ENCODE measurements around the gene CRYBA4.

CRYBA4 gene

GRCh38 chr22:26621663-26622062, at the start of gene CRYBA4:
Gene CRYBA4, plus strand, starts transcription at chr22:26621963. Its CDS starts 634 bp downstream, at chr22:26622597.
- DNase-seq (ENCODE audit: low read depth in 1 of 2, low spot score in 1 of 2): no peak

- DNase-seq (ENCODE audit: low read depth in 1 of 2, low spot score in 1 of 2): no peak
Observed at GRCh38 chr22:26573026-26573662, 48.6 kb upstream of the CRYBA4 start.

GRCh38 chr22:26574001-26574723, 47.6 kb upstream of the CRYBA4 start:
- no peak for DNase-seq (ENCODE audit: low read depth in 1 of 2, low spot score in 1 of 2)

- DNase-seq (ENCODE audit: low read depth in 1 of 2, low spot score in 1 of 2): no peak
Observed at GRCh38 chr22:26576026-26576680, 45.6 kb upstream of the CRYBA4 start.

- no peak for DNase-seq (ENCODE audit: low read depth in 1 of 2, low spot score in 1 of 2)
Observed at GRCh38 chr22:26577081-26577480, 44.7 kb upstream of the CRYBA4 start.

GRCh38 chr22:26579331-26579886, 42.4 kb upstream of the CRYBA4 start:
- DNase-seq (ENCODE audit: low read depth in 1 of 2, low spot score in 1 of 2): peak; percentile 13 to 24

GRCh38 chr22:26580240-26580962, 41.4 kb upstream of the CRYBA4 start:
- no peak for DNase-seq (ENCODE audit: low read depth in 1 of 2, low spot score in 1 of 2)

GRCh38 chr22:26581026-26581425, 40.7 kb upstream of the CRYBA4 start:
- no peak for DNase-seq (ENCODE audit: low read depth in 1 of 2, low spot score in 1 of 2)

- no peak for DNase-seq (ENCODE audit: low read depth in 1 of 2, low spot score in 1 of 2)
Observed at GRCh38 chr22:26581633-26582168, 40.1 kb upstream of the CRYBA4 start.

GRCh38 chr22:26584010-26584409, 37.8 kb upstream of the CRYBA4 start:
- no peak for DNase-seq (ENCODE audit: low read depth in 1 of 2, low spot score in 1 of 2)

GRCh38 chr22:26585104-26585790, 36.5 kb upstream of the CRYBA4 start:
- no peak for DNase-seq (ENCODE audit: low read depth in 1 of 2, low spot score in 1 of 2)

GRCh38 chr22:26586556-26587325, 35.0 kb upstream of the CRYBA4 start:
- no peak for DNase-seq (ENCODE audit: low read depth in 1 of 2, low spot score in 1 of 2)

GRCh38 chr22:26587991-26588613, 33.7 kb upstream of the CRYBA4 start:
- DNase-seq (ENCODE audit: low read depth in 1 of 2, low spot score in 1 of 2): no peak

GRCh38 chr22:26588729-26589366, 32.9 kb upstream of the CRYBA4 start:
- no peak for DNase-seq (ENCODE audit: low read depth in 1 of 2, low spot score in 1 of 2)

- peak in 1 of 2 donors; percentile 10 for DNase-seq (ENCODE audit: low read depth in 1 of 2, low spot score in 1 of 2)
Observed at GRCh38 chr22:26589367-26589844, 32.4 kb upstream of the CRYBA4 start.

- DNase-seq (ENCODE audit: low read depth in 1 of 2, low spot score in 1 of 2): peak; percentile 52 to 73
Observed at GRCh38 chr22:26589845-26590736, 31.7 kb upstream of the CRYBA4 start, which contains the start of gene TPST2. Gene TPST2, minus strand, starts transcription at chr22:26590132. Its CDS starts 48,502 bp downstream, at chr22:26541630.

- peak; percentile 11 to 16 for DNase-seq (ENCODE audit: low read depth in 1 of 2, low spot score in 1 of 2)
Observed at GRCh38 chr22:26592421-26592891, 29.3 kb upstream of the CRYBA4 start.
